K562 (cell line): ENCODE data around the gene HSPA5. TPM values are rescaled to one million over a fixed set of nuclear protein-coding genes. Genes with fewer than 3 reads are reported as not detected.
A peak's percentile ranks its signal among the peaks of the same experiment; 100 is the strongest.

Source experiments
- CREB1 ChIP-seq, 2 experiments: sonication (generic) in 1 of 2; formaldehyde crosslinking in 1 of 2; IDR thresholded peaks; 2 replicates each; pipeline versions ENCODE4 v1.6.1 to v1.8.0; 2012 to 2022; ENCODE audit warnings: inconsistent platforms in 1 of 2, mild to moderate bottlenecking in 1 of 2, missing genetic modification reagents in 1 of 2, moderate library complexity in 1 of 2
- DPF2 ChIP-seq: fragments of 450-650 bp; IDR thresholded peaks from 2 replicates; pipeline ENCODE4 v1.6.1; 2016
- FOSL1 ChIP-seq: fragments of 200-800 bp; sonication (Bioruptor generic); conservative IDR thresholded peaks from 2 replicates; pipeline ENCODE4 v1.6.1; 2016; ENCODE audit warnings: missing genetic modification characterization, missing compliant biosample characterization
- JUN ChIP-seq, 2 experiments: sonication (generic) in 1 of 2; formaldehyde crosslinking in 1 of 2; IDR thresholded peaks; 2 replicates each; pipeline versions ENCODE4 v1.6.1 to v1.8.0; 2012 to 2022; ENCODE audit warnings: borderline replicate concordance in 2 of 2, mild to moderate bottlenecking in 2 of 2, improper control_type of control experiment in 1 of 2, low read depth in 1 of 2, low read length in 1 of 2, missing genetic modification reagents in 1 of 2
- KHSRP ChIP-seq: fragments of 450-650 bp; IDR thresholded peaks from 2 replicates; pipeline ENCODE4 v1.6.1; 2017
- OTX1 ChIP-seq: fragments of 450-650 bp; formaldehyde crosslinking; IDR thresholded peaks from 2 replicates; pipeline ENCODE4 v1.4.0; 2022; ENCODE audit warnings: mild to moderate bottlenecking
- POLR2A ChIP-seq: fragments of 450-650 bp; conservative IDR thresholded peaks from 2 replicates; pipeline ENCODE4 v1.6.1; 2016
- RBFOX2 ChIP-seq: fragments of 200-400 bp; formaldehyde crosslinking; IDR thresholded peaks from 2 replicates; pipeline ENCODE4 v1.6.1; 2017; ENCODE audit warnings: low read depth, mild to moderate bottlenecking, low read length, moderate library complexity
- SMAD1 ChIP-seq: fragments of 150-350 bp; IDR thresholded peaks from 2 replicates; pipeline ENCODE4 v1.6.1; 2014; ENCODE audit warnings: low read length, low read depth; ENCODE audit not compliant: partially characterized antibody
- TBP ChIP-seq: optimal IDR thresholded peaks from 2 replicates; pipeline ENCODE3; 2011; ENCODE audit warnings: low read depth, low read length, improper control_type of control experiment
- TEAD1 ChIP-seq, 2 experiments: fragments of 450-650 bp in 1 of 2; sonication (generic) in 1 of 2; formaldehyde crosslinking; IDR thresholded peaks; 2 replicates each; pipeline versions ENCODE4 v1.4.0 to v1.8.0; 2020 to 2022; ENCODE audit warnings: mild to moderate bottlenecking in 2 of 2, missing genetic modification reagents in 1 of 2
- ZEB2 ChIP-seq: fragments of 450-650 bp; IDR thresholded peaks from 2 replicates; pipeline ENCODE4 v1.6.1; 2016
- ZNF239 ChIP-seq: fragments of 250-450 bp; sonication (Bioruptor Pico); IDR thresholded peaks from 2 replicates; pipeline ENCODE4 v1.4.0; 2020; ENCODE audit warnings: mild to moderate bottlenecking
- ZNF408 ChIP-seq: fragments of 250-450 bp; sonication (Bioruptor Pico); IDR thresholded peaks from 2 replicates; pipeline ENCODE4 v1.4.0; 2020; ENCODE audit warnings: low read depth, mild to moderate bottlenecking, moderate library complexity
- ZNF707 ChIP-seq: fragments of 250-450 bp; sonication (Bioruptor Pico); conservative IDR thresholded peaks from 2 replicates; pipeline ENCODE4 v1.8.0; 2022; ENCODE audit warnings: inconsistent platforms, mild to moderate bottlenecking, moderate library complexity
- polyA plus RNA-seq, 8 experiments: library from polyadenylated mRNA; depleted of rRNA in 4 of 8; stranded (reverse) in 5 of 8; unstranded in 3 of 8; fragments of >200 nt; fragmentation: Nextera tagmentation in 2 of 8; fragmentation: Illumina TruSeq in 1 of 8; extraction: Ambion mirVana in 2 of 8; extraction: Trizol in 1 of 8; gene quantifications; 2 replicates each; pipeline versions ENCODE4 v1.2.1 to v1.2.3, GENCODE V29; 2011 to 2014; ENCODE audit warnings: inconsistent platforms in 1 of 8, missing spikeins in 1 of 8
- total RNA-seq, 7 experiments: library from RNA; depleted of rRNA in 6 of 7; stranded (reverse); fragments of >200 nt in 6 of 7; fragmentation: Illumina TruSeq in 2 of 7; extraction: Trizol in 2 of 7; gene quantifications; 2 replicates each; pipeline versions ENCODE4 v1.2.1 to v1.2.3, GENCODE V29; 2011 to 2021; ENCODE audit warnings: low replicate concordance in 1 of 7
- TF ChIP-seq, protein P1 (sequence below): fragments of 450-650 bp; IDR thresholded peaks from 2 replicates; pipeline ENCODE4 v1.6.1; 2018; ENCODE audit not compliant: partially characterized antibody
- TF ChIP-seq, protein P2 (sequence below): sonication (generic); formaldehyde crosslinking; IDR thresholded peaks from 2 replicates; pipeline ENCODE4 v1.8.1; 2023; ENCODE audit warnings: mild to moderate bottlenecking, missing genetic modification reagents, moderate library complexity
- TF ChIP-seq, protein P3 (sequence below): fragments of 200-400 bp; formaldehyde crosslinking; IDR thresholded peaks from 2 replicates; pipeline ENCODE4 v1.6.1; 2017; ENCODE audit warnings: mild to moderate bottlenecking, low read depth, low read length, moderate library complexity
- TF ChIP-seq, protein P4 (sequence below): fragments of 200-800 bp; sonication (Bioruptor generic); IDR thresholded peaks from 2 replicates; pipeline ENCODE4 v1.6.1; 2017; ENCODE audit warnings: missing genetic modification characterization, missing compliant biosample characterization

Gene HSPA5
- total and polyA plus RNA-seq, 9 of the 15 experiments (the other 6 are each of a cell fraction or from before 2014, with no cell fraction given): 48.0 to 265 (median 113) TPM

DNA sequence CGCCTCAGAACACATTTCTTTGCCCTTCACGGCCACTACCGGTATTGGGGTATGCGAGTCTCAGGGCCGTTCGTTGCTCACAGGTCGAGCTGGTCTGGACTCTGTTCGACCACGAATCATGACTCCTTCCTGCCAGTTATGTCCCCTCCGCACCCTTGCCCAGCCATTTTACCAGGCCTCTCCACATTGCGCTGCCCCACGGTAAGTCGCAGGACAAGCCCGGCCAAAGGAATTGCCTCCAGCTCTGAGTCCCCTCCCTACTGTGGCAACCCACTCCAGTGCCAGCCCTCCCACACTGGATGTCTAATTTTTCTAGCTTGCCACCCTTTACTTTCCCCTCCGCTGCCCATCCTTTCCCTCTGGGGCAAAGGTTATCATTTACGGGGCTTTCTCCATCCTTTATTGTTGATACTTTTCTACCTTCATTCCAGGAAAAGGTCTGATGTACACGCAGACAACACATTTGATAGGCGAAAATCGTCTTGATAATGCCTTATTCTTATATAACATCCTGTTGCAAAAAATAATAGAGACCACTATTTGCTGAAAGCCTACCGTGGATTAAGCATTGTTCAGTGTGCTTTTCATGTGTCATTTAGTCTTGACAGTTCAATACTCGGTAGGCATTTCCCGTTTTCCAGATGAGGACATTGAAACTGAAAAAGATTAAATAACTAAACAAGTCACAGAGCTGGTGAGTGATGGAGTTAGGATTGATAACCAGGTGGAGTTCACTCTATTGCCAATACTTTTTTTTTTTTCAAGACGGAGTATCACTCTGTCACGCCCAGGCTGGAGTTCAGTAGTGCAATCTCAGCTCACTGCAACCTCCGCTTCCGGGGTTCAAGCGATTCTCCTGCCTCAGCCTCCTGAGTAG is 958 bp upstream of the HSPA5 start (continued):
- TF ChIP-seq, protein P1, sequence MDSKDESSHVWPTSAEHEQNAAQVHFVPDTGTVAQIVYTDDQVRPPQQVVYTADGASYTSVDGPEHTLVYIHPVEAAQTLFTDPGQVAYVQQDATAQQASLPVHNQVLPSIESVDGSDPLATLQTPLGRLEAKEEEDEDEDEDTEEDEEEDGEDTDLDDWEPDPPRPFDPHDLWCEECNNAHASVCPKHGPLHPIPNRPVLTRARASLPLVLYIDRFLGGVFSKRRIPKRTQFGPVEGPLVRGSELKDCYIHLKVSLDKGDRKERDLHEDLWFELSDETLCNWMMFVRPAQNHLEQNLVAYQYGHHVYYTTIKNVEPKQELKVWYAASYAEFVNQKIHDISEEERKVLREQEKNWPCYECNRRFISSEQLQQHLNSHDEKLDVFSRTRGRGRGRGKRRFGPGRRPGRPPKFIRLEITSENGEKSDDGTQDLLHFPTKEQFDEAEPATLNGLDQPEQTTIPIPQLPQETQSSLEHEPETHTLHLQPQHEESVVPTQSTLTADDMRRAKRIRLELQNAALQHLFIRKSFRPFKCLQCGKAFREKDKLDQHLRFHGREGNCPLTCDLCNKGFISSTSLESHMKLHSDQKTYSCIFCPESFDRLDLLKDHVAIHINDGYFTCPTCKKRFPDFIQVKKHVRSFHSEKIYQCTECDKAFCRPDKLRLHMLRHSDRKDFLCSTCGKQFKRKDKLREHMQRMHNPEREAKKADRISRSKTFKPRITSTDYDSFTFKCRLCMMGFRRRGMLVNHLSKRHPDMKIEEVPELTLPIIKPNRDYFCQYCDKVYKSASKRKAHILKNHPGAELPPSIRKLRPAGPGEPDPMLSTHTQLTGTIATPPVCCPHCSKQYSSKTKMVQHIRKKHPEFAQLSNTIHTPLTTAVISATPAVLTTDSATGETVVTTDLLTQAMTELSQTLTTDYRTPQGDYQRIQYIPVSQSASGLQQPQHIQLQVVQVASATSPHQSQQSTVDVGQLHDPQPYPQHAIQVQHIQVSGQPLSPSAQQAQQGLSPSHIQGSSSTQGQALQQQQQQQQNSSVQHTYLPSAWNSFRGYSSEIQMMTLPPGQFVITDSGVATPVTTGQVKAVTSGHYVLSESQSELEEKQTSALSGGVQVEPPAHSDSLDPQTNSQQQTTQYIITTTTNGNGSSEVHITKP: no peak
- TF ChIP-seq KHSRP (no peak), RBFOX2 (no peak), JUN (IDR thresholded peaks at IDR 0.05; ENCODE audit: borderline replicate concordance, low read depth, low read length) (no peak), JUN (CRISPR knock-in tag; IDR thresholded peaks at IDR 0.05; ENCODE audit: borderline replicate concordance) (no peak), OTX1 (CRISPR knock-in tag) (no peak), ZNF707 (no peak), SMAD1 (no peak), ZNF408 (CRISPR knock-in tag) (no peak), TBP (no peak), ZEB2 (no peak), POLR2A (no peak), FOSL1 (tag) (no peak; the same call in 1 of the 2 replicates), ZNF239 (CRISPR knock-in tag) (no peak), DPF2 (no peak), TEAD1 (CRISPR knock-in tag; IDR thresholded peaks at IDR 0.05) (peak; percentile 29 to 40; a peak in 1 of 4 replicates), CREB1 (IDR thresholded peaks at IDR 0.05) (no peak), CREB1 (CRISPR knock-in tag; IDR thresholded peaks at IDR 0.05) (no peak)
- TF ChIP-seq, protein P2, sequence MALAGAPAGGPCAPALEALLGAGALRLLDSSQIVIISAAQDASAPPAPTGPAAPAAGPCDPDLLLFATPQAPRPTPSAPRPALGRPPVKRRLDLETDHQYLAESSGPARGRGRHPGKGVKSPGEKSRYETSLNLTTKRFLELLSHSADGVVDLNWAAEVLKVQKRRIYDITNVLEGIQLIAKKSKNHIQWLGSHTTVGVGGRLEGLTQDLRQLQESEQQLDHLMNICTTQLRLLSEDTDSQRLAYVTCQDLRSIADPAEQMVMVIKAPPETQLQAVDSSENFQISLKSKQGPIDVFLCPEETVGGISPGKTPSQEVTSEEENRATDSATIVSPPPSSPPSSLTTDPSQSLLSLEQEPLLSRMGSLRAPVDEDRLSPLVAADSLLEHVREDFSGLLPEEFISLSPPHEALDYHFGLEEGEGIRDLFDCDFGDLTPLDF (CRISPR knock-in tag): no peak
- TF ChIP-seq, protein P3, sequence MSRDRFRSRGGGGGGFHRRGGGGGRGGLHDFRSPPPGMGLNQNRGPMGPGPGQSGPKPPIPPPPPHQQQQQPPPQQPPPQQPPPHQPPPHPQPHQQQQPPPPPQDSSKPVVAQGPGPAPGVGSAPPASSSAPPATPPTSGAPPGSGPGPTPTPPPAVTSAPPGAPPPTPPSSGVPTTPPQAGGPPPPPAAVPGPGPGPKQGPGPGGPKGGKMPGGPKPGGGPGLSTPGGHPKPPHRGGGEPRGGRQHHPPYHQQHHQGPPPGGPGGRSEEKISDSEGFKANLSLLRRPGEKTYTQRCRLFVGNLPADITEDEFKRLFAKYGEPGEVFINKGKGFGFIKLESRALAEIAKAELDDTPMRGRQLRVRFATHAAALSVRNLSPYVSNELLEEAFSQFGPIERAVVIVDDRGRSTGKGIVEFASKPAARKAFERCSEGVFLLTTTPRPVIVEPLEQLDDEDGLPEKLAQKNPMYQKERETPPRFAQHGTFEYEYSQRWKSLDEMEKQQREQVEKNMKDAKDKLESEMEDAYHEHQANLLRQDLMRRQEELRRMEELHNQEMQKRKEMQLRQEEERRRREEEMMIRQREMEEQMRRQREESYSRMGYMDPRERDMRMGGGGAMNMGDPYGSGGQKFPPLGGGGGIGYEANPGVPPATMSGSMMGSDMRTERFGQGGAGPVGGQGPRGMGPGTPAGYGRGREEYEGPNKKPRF: no peak
- TF ChIP-seq, protein P4, sequence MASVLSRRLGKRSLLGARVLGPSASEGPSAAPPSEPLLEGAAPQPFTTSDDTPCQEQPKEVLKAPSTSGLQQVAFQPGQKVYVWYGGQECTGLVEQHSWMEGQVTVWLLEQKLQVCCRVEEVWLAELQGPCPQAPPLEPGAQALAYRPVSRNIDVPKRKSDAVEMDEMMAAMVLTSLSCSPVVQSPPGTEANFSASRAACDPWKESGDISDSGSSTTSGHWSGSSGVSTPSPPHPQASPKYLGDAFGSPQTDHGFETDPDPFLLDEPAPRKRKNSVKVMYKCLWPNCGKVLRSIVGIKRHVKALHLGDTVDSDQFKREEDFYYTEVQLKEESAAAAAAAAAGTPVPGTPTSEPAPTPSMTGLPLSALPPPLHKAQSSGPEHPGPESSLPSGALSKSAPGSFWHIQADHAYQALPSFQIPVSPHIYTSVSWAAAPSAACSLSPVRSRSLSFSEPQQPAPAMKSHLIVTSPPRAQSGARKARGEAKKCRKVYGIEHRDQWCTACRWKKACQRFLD (CRISPR knock-in tag): peak; percentile 39; the same call in 1 of the 2 replicates
